Activated CD8-positive, alpha-beta memory T cell treated with anti-CD3 and anti-CD28 coated beads for 4 hours (primary cell): Measurements from ENCODE around the gene ZNF485.
"Not testable (repeated sequence)": the region's sequence is repeated elsewhere in the genome, so short reads cannot be mapped to it uniquely, and the experiment has no call there.

Source experiments
- DNase-seq, 2 donors: peaks; one replicate each; pipeline ENCODE4 v3.0.0-alpha.2; 2020; ENCODE audit warnings: low read depth in 2 of 2

Gene ZNF485

DNA sequence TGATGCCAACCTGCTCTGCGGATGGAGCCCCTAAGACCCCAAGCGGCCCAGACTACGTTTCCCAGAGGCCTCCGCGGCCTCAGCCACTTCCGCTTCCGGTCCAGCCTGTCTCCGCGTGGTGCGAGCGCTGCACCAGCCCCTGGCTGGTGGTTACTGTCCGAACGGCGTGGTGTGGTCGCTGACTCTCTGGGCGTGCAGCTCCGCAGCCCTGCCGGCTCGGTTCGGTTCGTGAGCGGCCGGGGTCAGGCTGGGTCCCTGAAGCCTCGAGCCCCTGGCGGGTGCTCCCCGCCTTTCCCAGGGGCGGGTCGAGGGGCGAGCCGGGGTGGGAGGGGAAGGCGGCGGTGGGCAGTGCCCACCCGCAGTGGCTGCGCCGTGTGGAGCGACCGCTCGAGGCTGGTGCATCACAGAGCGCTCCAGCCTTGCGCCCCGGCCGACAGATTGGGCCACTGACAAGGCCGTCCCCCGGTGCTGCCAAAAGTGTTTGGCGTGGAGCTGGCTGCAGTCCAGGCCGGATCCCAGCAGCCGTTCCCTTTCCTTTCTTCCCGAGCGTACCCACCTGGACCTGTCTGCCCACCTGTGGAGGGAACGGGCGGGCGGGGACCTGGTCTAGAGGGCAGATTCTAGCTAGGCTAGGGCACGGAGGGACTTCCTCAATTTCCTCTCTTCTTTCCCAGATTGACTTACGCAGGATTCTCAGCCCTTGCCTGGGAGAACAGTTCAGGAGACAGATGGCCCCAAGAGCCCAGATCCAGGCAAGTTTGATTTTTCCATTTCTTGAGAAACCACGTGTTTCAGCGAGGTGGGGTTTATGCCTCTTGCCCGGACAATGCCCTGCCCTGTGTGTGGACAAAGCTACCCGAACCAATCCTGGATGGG is at the start of gene ZNF485:
TSS of gene ZNF485 (plus strand) at position 116 of the 876 bp plus-strand sequence. CDS start at position 729, 613 bp downstream.
- DNase-seq = peak; percentile 44 to 47

DNA sequence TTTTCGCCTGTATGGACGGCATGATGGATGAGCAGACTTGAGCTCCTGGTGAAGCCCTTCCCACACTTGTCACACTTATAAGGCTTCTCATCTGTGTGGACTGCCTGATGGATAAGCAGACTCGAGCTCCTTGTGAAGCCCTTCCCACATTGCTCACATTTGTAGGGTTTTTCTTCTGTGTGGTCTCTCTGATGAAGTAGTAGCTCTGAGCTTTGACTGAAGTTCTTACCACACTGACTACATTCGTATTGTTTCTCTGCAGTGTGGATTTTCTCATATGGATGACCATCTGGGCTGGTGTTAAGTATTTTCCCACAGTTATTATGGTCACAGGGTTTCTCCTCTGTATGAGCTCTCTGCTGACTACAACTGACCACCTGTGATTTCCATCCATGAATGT is 49.0 kb upstream of the ZNF485 start:
- no peak for DNase-seq

DNA sequence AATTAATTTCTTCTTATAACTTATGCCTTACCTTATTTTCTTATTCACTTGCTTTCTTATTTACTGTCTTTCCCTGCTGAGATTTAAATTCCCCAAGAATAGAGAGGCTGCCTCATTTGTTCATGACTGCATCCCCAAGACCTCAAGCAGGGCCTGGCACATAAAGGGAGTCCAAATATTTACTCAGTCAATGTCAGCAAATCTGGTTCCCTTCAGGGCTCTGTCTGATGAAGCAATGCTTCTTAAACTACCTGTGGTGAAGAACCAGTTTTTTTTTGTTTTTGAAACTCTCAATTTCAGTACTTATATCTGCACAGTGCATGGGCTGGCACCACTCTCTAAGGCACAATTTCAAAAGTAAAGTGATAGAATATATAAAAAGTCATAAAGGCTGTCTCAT is 36.6 kb upstream of the ZNF485 start:
- no peak for DNase-seq

GRCh38 chr10:43570971-43571370 is 35.3 kb upstream of the ZNF485 start:
- no peak for DNase-seq

DNA sequence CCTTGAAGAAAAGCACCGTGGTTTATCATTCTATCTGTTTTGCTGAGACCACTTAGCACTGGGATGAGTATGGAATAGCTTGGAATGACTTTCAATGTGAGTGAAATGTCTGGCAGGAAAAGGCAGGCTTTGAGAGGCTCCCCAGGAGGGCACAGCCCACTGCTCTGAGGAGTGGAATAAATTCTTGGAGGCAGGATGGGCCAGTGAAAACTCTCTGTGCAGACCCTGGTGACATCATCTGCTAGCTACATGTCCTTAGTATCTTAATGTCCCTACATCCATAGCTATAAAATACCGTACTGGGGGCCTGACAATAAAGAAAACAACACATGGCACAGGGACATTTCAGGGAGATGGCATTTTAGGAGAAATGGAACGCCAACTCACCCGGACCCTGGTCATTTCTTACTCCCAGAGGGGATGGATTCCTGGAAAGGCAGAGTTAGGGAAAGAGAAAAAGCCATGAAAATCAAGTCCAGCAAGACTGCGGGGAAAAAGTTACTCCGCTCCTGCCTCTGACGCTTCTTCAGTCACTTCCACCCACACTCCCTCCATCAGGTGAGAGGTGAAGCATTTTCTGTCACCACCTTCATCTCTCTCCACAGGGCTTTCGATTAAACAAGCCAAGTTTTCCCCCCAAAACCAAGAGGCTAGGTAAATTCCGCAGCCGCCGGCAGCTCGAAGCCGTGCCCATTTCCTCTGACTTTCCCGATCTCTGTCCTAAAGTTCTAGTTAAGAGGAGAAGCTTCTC is 32.8 kb upstream of the ZNF485 start:
- no peak for DNase-seq

GRCh38 chr10:43574001-43574892 is 32.0 kb upstream of the ZNF485 start, which contains the start of gene ZNF239:
TSS of gene ZNF239 (minus strand) at chr10:43574616. CDS start at chr10:43558079, 16,537 bp downstream.
- peak; percentile 73 to 78 for DNase-seq

GRCh38 chr10:43574906-43575305 is 31.3 kb upstream of the ZNF485 start:
- DNase-seq = no peak

- DNase-seq = no peak
These were observed 30.2 kb upstream of the ZNF485 start for GRCh38 chr10:43576062-43576461.

DNA sequence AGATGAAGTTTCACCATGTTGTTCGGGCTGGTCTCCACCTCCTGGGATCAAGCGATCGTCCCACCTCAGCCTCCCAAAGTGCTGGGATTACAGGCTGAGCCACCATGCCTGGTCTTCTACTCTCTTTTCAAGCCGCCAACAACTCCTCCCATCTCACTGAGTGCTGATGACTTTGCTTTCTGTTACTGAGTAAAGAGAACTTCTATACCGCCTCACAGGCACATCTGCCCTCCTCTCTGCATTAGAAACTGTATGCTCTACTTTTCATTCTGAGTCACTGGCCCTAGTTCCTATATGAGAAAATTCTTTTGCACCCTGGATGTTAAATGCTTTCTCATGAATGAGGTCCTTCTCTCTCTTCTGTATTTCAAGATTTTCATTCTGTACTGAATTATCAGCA is 29.7 kb upstream of the ZNF485 start:
- DNase-seq = no peak

DNA sequence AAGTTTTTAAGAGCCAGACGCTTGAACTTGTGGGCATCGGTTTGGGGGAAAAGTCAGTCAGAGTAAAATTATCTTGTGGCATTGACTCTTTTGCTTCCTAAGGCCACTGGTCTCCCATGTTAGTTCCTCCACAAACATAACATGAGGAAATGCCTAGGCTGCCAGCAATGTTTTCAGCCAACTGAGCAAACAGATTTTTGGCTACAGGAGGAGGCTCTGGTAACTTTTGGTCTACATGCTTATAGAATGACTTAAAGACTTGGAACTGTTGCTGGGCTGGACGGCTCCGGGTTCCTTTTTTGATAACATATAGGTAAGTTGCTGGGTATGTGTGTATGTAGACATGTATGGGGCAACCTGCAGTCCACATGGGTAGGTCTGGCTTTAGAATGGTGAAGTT is 22.2 kb upstream of the ZNF485 start:
- no peak for DNase-seq

DNA sequence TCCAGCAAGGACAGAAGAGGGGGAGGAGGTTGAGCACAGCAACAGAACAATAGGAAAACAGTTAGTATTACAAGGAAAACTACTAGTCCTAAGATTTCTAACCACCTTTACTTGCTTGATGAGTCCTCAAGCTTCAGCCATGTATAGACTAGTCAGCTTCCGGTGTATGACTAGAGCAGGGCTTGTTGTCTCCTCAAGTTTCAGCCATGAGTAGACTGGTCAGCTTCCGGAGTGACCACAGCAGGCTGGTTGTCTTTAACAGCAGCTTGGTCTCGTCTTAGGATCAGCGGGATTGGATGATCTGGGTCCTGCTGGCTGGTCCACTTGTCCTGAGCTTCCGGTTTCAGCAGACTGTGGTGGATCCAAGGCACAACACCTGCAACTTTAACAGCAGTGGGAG is 21.2 kb upstream of the ZNF485 start:
- no peak for DNase-seq

DNA sequence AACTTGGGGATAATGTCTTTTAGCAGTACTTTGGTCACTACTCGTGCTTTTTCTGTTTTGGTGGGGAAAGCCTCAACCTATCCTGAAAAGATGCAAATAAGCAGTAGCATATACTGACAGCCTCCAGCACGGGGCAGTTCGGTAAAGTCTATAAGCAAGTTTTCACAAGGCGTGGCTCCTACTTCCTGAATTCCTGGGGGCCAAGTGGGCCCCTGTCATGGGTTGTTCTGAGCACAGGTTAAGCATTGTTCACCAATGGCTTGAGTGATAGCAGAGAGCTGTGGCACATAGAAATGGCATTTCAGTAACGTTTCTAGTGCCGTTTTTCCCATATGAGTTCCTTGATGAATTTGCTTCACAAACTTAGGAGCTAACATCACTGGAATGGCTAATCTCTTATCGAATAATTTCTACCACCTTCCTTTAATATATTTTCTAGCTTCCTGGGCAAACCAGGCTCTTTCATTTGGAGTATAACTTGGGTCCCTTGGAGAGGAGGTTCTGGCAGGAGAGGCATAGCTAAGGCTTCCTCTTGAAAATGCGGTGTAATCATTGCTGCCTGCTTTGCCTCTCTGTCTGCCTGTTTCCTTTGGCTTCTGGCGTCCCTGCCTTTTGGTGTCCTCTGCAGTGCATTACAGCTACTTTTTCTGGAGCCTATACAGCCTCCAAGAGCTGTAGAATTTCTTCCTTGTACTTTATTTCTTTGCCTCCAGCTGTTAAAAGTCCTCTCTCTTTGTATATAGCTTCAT is 20.1 kb upstream of the ZNF485 start:
- DNase-seq = no peak

DNA sequence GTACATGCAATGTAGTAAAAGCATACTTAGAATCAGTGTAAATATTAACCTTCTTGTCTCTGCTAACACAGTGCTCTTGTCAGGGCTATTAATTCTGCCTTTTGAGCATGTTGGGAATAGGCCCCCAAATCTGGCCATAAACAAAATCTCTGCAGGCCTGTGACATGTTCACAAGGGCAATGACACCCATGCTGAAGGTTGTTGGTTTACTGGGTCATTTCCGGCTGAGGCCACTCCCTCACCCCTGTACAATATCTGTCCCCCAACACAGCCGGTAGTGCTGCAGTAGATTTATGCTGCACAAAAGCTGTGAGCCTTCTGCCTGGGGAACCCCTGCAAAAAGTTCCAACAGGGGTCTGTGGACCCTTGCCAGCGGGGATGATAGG is 19.5 kb upstream of the ZNF485 start:
- DNase-seq = not testable (repeated sequence)

GRCh38 chr10:43591303-43591904 is 14.8 kb upstream of the ZNF485 start:
- DNase-seq = no peak

DNA sequence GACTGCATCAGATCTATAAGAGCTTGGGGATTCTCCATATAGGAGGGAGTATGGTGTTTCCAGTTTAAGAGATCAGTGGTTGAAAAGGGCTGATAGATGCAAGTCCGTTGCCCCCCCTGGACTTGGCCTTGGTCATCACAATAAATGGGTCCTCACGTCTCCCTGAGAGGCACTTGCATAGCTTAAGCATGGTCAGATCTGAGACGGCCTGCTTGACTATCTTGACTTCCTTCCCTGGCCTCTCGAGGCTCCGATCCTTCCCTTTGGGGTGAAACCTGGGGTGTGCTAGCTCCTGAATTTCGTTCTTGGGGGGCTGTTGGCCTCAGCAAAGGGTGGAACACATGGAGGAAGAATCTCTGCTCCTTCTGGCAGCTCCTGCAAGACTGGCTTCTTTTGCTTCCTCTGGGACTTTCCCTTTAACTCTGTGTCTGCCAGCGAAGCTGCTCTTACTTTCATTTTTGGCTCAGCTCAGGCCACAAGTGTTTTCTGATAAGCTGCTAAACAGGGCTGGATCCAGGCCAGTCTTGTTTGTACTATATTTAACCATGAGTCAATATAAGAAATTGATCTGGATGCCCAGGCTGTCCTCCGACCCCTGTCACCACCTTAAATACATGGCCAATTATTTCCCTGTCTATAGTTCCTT is 11.2 kb upstream of the ZNF485 start:
- DNase-seq = no peak

DNA sequence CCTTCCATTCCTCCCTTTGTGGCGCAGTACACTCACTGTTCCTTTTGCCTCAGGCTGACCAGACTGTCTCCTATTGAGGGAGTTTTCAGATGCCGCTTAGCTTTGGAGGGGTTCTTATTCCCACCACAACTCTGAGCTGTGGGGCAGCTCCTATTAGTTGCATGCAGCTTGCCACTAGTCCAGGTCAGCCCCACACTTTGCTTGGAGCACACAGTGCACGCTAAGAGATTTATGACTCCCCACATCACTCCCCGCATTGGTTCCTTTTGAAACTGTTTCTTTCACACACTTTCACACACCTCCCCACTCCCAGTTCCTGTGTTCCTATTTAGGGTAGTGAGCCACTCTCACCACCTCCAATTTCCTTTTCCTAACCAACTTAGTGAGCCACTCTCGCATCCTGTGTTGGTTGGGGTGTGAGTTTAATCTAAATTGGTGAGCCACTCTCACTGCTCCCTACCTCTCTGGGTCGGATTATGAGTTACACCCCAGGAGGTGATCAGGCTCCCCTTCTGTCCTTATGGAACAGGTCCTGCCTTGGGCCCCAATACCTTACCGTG is 10.4 kb upstream of the ZNF485 start:
- no peak for DNase-seq

DNA sequence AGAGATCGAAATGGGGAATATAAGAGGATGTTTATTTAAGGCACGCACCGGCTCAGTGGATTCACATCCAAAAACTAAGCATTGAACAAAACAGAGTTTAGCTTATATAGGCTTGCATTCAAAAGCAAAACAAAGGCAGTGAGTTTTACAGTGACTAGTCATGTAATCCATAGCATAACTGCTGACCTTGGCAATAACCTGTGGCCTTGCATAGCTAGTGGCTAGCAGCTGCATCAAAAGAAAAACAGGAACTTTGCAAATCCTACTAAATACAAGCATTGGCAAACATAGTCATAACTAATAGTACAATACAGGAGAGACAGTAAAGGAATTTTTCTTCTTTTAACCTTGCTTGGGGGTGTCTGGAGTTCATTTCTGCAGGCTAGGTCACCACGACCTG is 9.7 kb upstream of the ZNF485 start:
- DNase-seq = no peak

GRCh38 chr10:43598446-43598845 is 7.8 kb upstream of the ZNF485 start:
- DNase-seq = no peak

- no peak for DNase-seq
These were observed 6.9 kb upstream of the ZNF485 start for GRCh38 chr10:43599333-43599732.

DNA sequence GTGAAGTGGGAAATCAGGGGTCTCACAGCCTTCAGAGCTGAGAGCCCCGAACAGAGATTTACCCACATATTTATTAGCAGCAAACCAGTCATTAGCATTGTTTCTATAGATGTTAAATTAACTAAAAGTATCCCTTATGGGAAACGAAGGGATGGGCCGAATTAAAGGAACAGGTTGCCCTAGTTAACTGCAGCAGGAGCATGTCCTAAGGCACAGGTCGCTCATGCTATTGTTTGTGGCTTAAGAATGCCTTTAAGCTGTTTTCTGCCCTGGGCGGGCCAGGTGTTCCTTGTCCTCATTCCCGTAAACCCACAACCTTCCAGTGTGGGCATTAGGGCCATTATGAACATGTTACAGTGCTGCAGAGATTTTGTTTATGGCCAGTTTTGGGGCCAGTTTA is 4.7 kb upstream of the ZNF485 start:
- not testable (repeated sequence) for DNase-seq
